ENCODE measurements around the gene PDCD2. TPM values are rescaled to one million over a fixed set of nuclear protein-coding genes. Genes with fewer than 3 reads are reported as not detected.
A peak's percentile ranks its signal among the peaks of the same experiment; 100 is the strongest.
"Not testable (repeated sequence)": the region's sequence is repeated elsewhere in the genome, so short reads cannot be mapped to it uniquely, and the experiment has no call there.

The PDCD2 gene
- total RNA-seq, 2 experiments from 2014 or later = 106 to 109 TPM

DNA sequence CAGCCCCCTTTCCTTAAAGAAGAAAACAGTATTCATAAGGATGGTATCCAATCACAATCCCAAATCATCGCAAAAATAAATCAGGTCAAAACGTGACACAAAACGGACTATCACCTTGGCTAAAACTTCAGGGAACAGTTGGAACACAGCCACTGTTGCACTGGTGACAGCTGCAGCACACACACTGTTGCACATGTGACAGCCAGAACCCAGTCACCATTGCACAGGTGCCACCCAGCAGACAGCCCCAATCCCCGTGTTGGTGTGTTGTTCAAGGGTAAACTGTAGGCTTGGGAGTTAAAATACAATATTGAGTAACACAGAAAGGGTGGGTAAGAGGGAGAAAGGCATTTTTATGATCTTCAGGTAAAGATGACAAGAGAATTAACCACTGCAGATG is 47.1 kb downstream of the PDCD2 start:
- no peaks in the 10 kb centered on the region for H3K27me3 Mint-ChIP-seq (ENCODE audit: low read depth)
- no peak for DNase-seq
- no peak overlapping the region for H3K27ac Mint-ChIP-seq
- no peak overlapping the region for H3K4me3 Mint-ChIP-seq
- peaks cover 18% of the 10 kb centered on the region for H3K4me1 Mint-ChIP-seq (ENCODE audit: low read depth)
- peaks cover 46% of the 10 kb centered on the region for H3K36me3 Mint-ChIP-seq (ENCODE audit: low read depth)
- H3K9me3 Mint-ChIP-seq = no peaks in the 10 kb centered on the region
- intact Hi-C loops (cut with micrococcal nuclease) = no loop called here
- CTCF ChIA-PET = interaction anchor here (0.5 to 0.6 kb wide), 2 partner anchors 15 to 711 kb away, joined by 3 to 6 read pairs; no protein-coding TSS in a partner anchor

DNA sequence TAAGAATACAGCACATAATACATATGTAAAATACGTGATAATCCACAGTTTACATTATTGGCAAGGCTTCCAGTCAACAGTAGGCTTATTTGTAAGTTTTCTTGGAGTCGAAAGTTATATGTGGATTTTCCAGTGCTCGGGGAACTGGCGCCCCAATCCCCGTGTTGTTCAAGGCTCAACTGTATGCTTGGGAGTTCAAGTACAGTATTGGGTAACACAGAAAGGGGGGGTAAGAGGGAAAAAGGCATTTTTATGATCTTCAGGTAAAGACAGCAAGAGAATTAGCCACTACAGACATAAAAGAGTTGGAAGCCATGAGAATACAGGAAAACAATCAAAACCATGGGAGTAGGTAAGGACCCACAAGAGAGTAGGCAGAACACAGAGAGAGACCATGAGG is 47.8 kb downstream of the PDCD2 start:
- Mint-ChIP-seq H3K27ac (no peak overlapping the region), H3K27me3 (ENCODE audit: low read depth) (no peaks in the 10 kb centered on the region), H3K9me3 (no peaks in the 10 kb centered on the region), H3K4me3 (no peak overlapping the region), H3K36me3 (ENCODE audit: low read depth) (peaks cover 45% of the 10 kb centered on the region), H3K4me1 (ENCODE audit: low read depth) (peaks cover 14% of the 10 kb centered on the region)
- CTCF ChIA-PET = interaction anchor here (0.5 to 1.0 kb wide), 2 partner anchors 16 to 764 kb away, joined by 3 to 6 read pairs; no protein-coding TSS in a partner anchor
- no peak for DNase-seq
- intact Hi-C loops (cut with micrococcal nuclease) = no loop called here

DNA sequence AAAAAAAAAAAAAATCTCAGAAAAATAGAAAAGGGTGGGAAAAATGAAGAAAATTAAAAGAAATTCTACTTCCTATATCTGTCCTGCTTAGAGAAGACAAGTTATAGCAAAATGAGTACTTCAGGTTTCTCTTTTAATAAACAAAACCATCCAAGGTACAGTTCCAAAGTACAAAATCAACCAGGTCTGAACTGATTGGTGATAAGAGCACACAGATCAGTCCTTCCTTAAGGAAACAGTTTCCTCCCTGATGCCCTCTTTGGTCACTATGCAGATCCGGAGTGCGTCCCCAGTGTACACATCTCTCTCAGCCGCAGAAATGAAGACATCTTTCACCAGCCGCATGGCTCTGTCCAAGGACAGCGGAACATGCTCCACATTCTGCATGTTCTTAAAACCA is 49.4 kb downstream of the PDCD2 start:
- peaks cover 34% of the 10 kb centered on the region for H3K36me3 Mint-ChIP-seq (ENCODE audit: low read depth)
- peak overlapping the region; percentile 3 for H3K27ac Mint-ChIP-seq
- CTCF ChIA-PET = no interaction called here
- H3K4me1 Mint-ChIP-seq (ENCODE audit: low read depth) = peaks cover 2% of the 10 kb centered on the region
- intact Hi-C loops (cut with micrococcal nuclease) = no loop called here
- no peaks in the 10 kb centered on the region for H3K9me3 Mint-ChIP-seq
- no peak for DNase-seq
- no peaks in the 10 kb centered on the region for H3K27me3 Mint-ChIP-seq (ENCODE audit: low read depth)
- H3K4me3 Mint-ChIP-seq = no peak overlapping the region

DNA sequence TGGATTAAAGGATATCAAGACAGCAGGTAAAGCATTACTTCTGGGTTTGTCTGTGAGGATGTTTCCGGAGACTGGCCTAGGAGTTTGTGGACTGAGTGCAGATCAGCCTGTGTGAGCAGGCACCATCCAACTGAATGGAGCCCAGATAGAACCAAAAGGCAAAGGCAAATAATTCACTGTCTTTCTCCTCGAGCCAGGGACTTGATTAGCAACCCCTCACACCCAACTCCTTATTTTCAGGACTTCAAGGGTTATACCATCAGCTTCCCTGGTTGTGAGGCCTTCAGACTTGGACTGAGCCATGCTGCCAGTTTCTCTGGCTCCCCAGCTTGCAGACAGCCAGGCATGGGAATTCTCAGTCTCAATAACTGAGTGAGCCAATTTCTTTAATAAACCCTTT is 50.6 kb downstream of the PDCD2 start:
- no peak overlapping the region for H3K4me3 Mint-ChIP-seq
- H3K36me3 Mint-ChIP-seq (ENCODE audit: low read depth) = peaks cover 28% of the 10 kb centered on the region
- intact Hi-C loops (cut with micrococcal nuclease) = loop anchor here (5.0 kb wide), 1 partner anchor 241 kb away; the partner anchor contains the start of gene DLL1
- CTCF ChIA-PET = interaction anchor here (0.9 kb wide), 1 partner anchor 743 kb away, joined by 3 read pairs; no protein-coding TSS in a partner anchor
- no peaks in the 10 kb centered on the region for H3K9me3 Mint-ChIP-seq
- H3K27ac Mint-ChIP-seq = no peak overlapping the region
- no peaks in the 10 kb centered on the region for H3K27me3 Mint-ChIP-seq (ENCODE audit: low read depth)
- no peaks in the 10 kb centered on the region for H3K4me1 Mint-ChIP-seq (ENCODE audit: low read depth)
- DNase-seq = no peak

DNA sequence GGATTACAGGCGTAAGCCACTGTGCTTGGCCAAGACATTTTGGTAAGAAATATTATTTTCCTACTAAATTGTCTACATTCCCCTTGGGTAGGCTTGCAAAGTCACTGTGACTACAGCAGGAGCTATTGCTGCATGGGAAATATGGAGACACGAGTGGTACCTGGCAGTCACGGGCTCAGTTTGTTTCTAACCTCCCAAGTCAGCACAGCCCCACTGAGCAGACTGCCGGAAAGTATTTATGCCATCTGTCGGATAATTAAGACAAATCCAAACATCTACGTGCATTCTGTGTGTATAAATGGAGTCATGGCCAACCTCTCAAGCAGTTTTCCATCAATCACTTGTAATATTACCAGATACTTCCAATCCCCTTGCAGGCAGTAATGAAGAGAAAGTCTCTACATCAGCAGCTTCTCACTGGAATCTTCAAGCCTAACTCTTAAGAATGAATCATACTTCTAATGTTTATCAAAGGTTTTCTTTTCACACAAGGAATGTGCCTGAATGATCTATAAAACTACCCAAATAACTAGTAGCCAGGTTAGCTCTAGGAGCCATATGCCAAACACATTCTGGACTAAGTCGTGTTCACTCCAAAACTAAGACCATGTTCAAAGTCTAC is 51.5 kb downstream of the PDCD2 start:
- Mint-ChIP-seq H3K27ac (no peak overlapping the region), H3K9me3 (no peaks in the 10 kb centered on the region), H3K27me3 (ENCODE audit: low read depth) (no peaks in the 10 kb centered on the region), H3K4me3 (no peak overlapping the region), H3K4me1 (ENCODE audit: low read depth) (no peaks in the 10 kb centered on the region), H3K36me3 (ENCODE audit: low read depth) (peaks cover 25% of the 10 kb centered on the region)
- DNase-seq = no peak
- intact Hi-C loops (cut with micrococcal nuclease) = loop anchor here (5.0 kb wide), 1 partner anchor 241 kb away; the partner anchor contains the start of gene DLL1
- CTCF ChIA-PET = interaction anchor here (1.6 to 1.7 kb wide), 2 partner anchors 9 to 19 kb away, joined by 3 to 4 read pairs; no protein-coding TSS in a partner anchor

DNA sequence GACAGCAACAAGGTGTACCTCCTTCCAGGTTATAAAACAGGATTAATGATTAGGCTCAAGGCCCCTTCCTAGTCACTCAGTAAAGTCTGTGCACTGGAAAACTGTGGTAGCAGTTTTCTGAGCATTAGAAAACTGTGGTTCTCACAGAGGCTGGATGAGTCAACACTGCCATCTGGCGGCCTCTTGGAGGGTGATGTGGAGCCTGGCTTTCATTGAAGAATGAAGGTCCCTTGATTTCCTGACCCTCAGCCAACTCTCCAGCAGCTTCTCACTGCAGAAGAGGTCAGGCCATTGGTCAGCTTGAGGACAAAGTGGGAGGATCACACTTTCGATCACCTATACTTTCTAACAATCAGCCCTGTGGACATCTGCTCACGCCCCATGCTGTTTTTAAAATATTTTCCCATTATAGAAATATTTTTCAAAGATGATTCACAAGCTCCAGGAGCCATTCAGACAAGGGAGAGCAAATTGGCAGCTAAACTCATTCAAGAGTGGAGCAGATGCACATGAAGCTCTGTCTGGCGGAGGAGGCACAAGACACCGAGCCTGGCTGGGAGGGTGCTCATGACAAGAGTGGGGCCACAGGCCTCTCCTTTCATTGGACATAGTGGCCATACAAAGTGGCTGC is 54.5 kb downstream of the PDCD2 start:
- intact Hi-C loops (cut with micrococcal nuclease) = loop anchor here (1.0 to 5.0 kb wide), 5 partner anchors 238 to 1635 kb away; partner anchors contain the start of gene DLL1
- no peaks in the 10 kb centered on the region for H3K27me3 Mint-ChIP-seq (ENCODE audit: low read depth)
- CTCF ChIA-PET = interaction anchor here (0.7 to 4.3 kb wide), 16 partner anchors 10 to 1573 kb away, joined by 3 to 20 read pairs (median 4); no protein-coding TSS in a partner anchor
- peaks cover 2% of the 10 kb centered on the region for H3K36me3 Mint-ChIP-seq (ENCODE audit: low read depth)
- no peak overlapping the region for H3K27ac Mint-ChIP-seq
- H3K4me3 Mint-ChIP-seq = no peak overlapping the region
- H3K4me1 Mint-ChIP-seq (ENCODE audit: low read depth) = no peaks in the 10 kb centered on the region
- no peaks in the 10 kb centered on the region for H3K9me3 Mint-ChIP-seq
- peak; percentile 84 for DNase-seq

DNA sequence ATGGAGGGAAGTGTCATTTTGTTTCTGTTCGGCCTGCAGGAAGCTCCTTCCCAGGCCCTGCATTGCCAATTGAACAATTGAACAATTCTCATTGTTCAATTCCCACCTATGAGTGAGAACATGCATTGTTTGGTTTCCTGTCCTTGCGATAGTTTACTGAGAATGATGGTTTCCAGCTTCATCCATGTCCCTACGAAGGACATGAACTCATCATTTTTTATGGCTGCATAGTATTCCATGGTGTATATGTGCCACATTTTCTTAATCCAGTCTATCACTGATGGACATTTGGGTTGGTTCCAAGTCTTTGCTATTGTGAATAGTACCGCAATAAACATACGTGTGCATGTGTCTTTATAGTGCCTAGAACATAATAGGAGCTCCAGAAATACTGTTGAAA is 56.4 kb downstream of the PDCD2 start:
- intact Hi-C loops (cut with micrococcal nuclease); DNase-seq; H3K4me1 Mint-ChIP-seq (ENCODE audit: low read depth); H3K36me3 Mint-ChIP-seq (ENCODE audit: low read depth); H3K27me3 Mint-ChIP-seq (ENCODE audit: low read depth); H3K9me3 Mint-ChIP-seq; H3K27ac Mint-ChIP-seq; H3K4me3 Mint-ChIP-seq: not testable (repeated sequence)
- CTCF ChIA-PET = interaction anchor here (0.9 to 4.3 kb wide), 2 partner anchors 11 to 26 kb away, joined by 3 to 20 read pairs; no protein-coding TSS in a partner anchor

DNA sequence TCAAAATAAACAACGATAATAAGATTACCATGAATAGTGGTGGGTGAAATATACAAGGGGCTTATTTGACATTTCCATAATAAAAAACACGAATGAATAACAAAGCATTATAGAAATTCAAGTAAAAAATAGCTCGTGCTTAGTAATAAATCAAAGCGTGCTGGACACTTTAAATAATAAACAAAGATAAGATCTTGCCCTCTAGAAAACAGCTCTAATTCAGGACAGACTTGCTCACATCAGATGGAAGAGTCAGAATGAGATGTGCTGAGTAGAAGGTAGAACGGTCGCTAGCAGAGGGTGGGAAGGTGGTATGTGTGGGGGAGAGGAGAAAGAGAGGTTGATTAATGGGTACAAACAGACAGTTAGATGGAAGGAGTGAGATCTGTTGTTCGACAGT is 58.6 kb downstream of the PDCD2 start:
- Mint-ChIP-seq H3K4me1 (ENCODE audit: low read depth) (no peaks in the 10 kb centered on the region), H3K4me3 (no peak overlapping the region), H3K27me3 (ENCODE audit: low read depth) (no peaks in the 10 kb centered on the region), H3K36me3 (ENCODE audit: low read depth) (no peaks in the 10 kb centered on the region), H3K9me3 (no peaks in the 10 kb centered on the region), H3K27ac (no peak overlapping the region)
- DNase-seq = no peak
- intact Hi-C loops (cut with micrococcal nuclease) = no loop called here
- CTCF ChIA-PET = interaction anchor here (1.0 kb wide), 1 partner anchor 9 kb away, joined by 5 read pairs; no protein-coding TSS in a partner anchor

Other genes starting within 250 kb of the PDCD2 start
- 100 to 1,000 TPM; 236 to 252 TPM for gene PSMB1, start 31.3 kb downstream of the PDCD2 start, total RNA-seq
- gene TBP, start 30.3 kb downstream of the PDCD2 start, total RNA-seq = 10 to 100 TPM; 19.4 to 22.3 TPM